Transverse colon (tissue), 4 donors: Measurements from ENCODE around the gene DENND6B.

Source experiments
- POLR2A ChIP-seq: fragments of 450-650 bp; IDR thresholded peaks from one replicate; pipeline ENCODE4 v1.6.1; 2016; ENCODE audit warnings: antibody characterized with exemption, mild to moderate bottlenecking, moderate library complexity
- POLR2AphosphoS5 ChIP-seq, 3 donors: sonication (generic); formaldehyde crosslinking; IDR thresholded peaks; one replicate each; pipeline ENCODE4 v1.6.1; 2016; ENCODE audit warnings: antibody characterized with exemption in 3 of 3
- TF ChIP-seq, protein P1 (sequence below), 5 experiments: fragments of 200-600 bp in 3 of 5; fragments of 450-650 bp in 2 of 5; sonication (generic) in 3 of 5; IDR thresholded peaks; 1 replicate in 2 of 5; 2 replicates in 3 of 5; pipeline ENCODE4 v1.5.1; 2016 to 2017; ENCODE audit warnings: antibody characterized with exemption in 5 of 5, inconsistent platforms in 3 of 5, mild to moderate bottlenecking in 2 of 5, moderate library complexity in 1 of 5

DNA sequence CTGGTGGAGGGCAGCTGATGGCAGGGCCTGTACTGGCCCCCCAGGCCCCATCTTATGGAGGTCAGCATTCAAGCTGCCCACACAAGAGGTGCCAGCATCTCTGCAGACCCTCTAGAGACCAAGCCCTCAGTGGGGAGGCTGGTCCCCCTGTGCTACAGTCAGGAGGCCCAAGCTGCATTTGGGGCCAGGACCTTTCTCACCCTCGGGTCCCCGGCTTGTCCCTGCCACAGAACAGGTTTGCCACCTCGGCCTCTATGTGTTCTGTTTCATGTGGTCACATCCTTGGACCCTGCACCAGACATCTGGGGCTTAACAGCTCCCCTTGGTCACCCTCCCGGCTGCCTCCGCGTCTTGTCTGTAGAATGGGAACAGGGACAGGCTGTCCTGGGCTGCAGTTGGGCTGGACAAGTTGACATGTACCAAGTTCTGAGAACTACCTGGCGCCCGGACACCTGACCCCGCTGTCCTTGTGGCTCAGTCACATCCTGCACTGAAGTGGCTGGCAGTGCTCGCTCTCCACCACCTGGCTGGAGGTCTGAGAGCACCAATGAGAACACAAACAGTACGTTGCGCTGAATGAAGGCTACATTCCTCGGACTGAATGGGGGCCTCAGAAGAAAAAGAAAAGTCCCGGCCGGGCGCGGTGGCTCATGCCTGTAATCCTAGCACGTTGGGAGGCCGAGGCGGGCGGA lies 16.6 kb downstream of the DENND6B start:
- TF ChIP-seq, protein P1, sequence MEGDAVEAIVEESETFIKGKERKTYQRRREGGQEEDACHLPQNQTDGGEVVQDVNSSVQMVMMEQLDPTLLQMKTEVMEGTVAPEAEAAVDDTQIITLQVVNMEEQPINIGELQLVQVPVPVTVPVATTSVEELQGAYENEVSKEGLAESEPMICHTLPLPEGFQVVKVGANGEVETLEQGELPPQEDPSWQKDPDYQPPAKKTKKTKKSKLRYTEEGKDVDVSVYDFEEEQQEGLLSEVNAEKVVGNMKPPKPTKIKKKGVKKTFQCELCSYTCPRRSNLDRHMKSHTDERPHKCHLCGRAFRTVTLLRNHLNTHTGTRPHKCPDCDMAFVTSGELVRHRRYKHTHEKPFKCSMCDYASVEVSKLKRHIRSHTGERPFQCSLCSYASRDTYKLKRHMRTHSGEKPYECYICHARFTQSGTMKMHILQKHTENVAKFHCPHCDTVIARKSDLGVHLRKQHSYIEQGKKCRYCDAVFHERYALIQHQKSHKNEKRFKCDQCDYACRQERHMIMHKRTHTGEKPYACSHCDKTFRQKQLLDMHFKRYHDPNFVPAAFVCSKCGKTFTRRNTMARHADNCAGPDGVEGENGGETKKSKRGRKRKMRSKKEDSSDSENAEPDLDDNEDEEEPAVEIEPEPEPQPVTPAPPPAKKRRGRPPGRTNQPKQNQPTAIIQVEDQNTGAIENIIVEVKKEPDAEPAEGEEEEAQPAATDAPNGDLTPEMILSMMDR (IDR thresholded peaks at IDR 0.05): no peak
- no peak for TF ChIP-seq POLR2AphosphoS5 (IDR thresholded peaks at IDR 0.05)
- no peak for TF ChIP-seq POLR2A
